Neural cell (in vitro differentiated cells): Measurements from ENCODE around the gene TMEM266. TPM values are rescaled to one million over a fixed set of nuclear protein-coding genes. Genes with fewer than 3 reads are reported as not detected.

Experiments
- H2AFZ ChIP-seq: fragments of 200-600, 300-800 bp; sonication (generic), shearing (Covaris generic); 2 replicates; pipeline ENCODE4 v1.6.0; 2014; ENCODE audit warnings: low read depth, mild to moderate bottlenecking, antibody characterized with exemption, low read length, moderate library complexity
- H3F3A ChIP-seq: fragments of 200-600 bp; shearing (Covaris generic); 2 replicates; pipeline ENCODE4 v1.6.1; 2016; ENCODE audit warnings: mild to moderate bottlenecking, moderate library complexity, mixed read lengths, antibody characterized with exemption, low read length; ENCODE audit not compliant: insufficient read depth, poor library complexity, severe bottlenecking
- H3K27ac ChIP-seq: fragments of 200-600, 300-800 bp; sonication (generic), shearing (Covaris generic); 2 replicates; pipeline ENCODE4 v1.5.1; 2014; ENCODE audit warnings: mild to moderate bottlenecking, low read length, moderate library complexity
- H3K27me3 ChIP-seq: fragments of 300-800, 200-600 bp; sonication (generic), shearing (Covaris generic); 2 replicates; pipeline ENCODE4 v1.6.0; 2014; ENCODE audit warnings: mild to moderate bottlenecking, low read depth, low read length, moderate library complexity; ENCODE audit not compliant: insufficient read depth
- H3K36me3 ChIP-seq: fragments of 300-800, 200-600 bp; sonication (generic), shearing (Covaris generic); 2 replicates; pipeline ENCODE4 v1.5.1; 2014; ENCODE audit warnings: mild to moderate bottlenecking, antibody characterized with exemption, low read length, moderate library complexity; ENCODE audit not compliant: insufficient read depth
- H3K4me2 ChIP-seq: fragments of 300-800, 200-600 bp; sonication (generic), shearing (Covaris generic); 2 replicates; pipeline ENCODE4 v1.6.0; 2014; ENCODE audit warnings: mild to moderate bottlenecking, low read length
- H3K4me3 ChIP-seq: fragments of 300-800, 200-600 bp; sonication (generic), shearing (Covaris generic); 2 replicates; pipeline ENCODE4 v1.5.1; 2014; ENCODE audit warnings: mild to moderate bottlenecking, low read length, moderate library complexity
- H3K79me2 ChIP-seq: fragments of 200-600 bp; shearing (Covaris generic); replicated peaks from 2 replicates; pipeline ENCODE4 v1.6.0; 2014; ENCODE audit warnings: mild to moderate bottlenecking, low read length, moderate library complexity; ENCODE audit not compliant: insufficient read depth
- H3K9ac ChIP-seq: fragments of 300-800, 200-600 bp; sonication (generic), shearing (Covaris generic); 2 replicates; pipeline ENCODE4 v1.6.1; 2016; ENCODE audit warnings: mild to moderate bottlenecking, low read length, mixed read lengths
- H3K9me2 ChIP-seq: fragments of 200-600 bp; shearing (Covaris generic); 2 replicates; pipeline ENCODE4 v1.6.1; 2016; ENCODE audit warnings: mild to moderate bottlenecking, low read length, mixed read lengths; ENCODE audit not compliant: insufficient read depth
- H3K9me3 ChIP-seq: fragments of 200-600, 300-800 bp; sonication (generic), shearing (Covaris generic); 2 replicates; pipeline ENCODE4 v1.6.1; 2016; ENCODE audit warnings: mild to moderate bottlenecking, mixed run types, low read length, moderate library complexity, mixed read lengths
- H4K20me1 ChIP-seq: fragments of 200-600 bp; shearing (Covaris generic); 2 replicates; pipeline ENCODE4 v1.6.1; 2016; ENCODE audit warnings: mild to moderate bottlenecking, mixed run types; ENCODE audit not compliant: insufficient read depth
- CTCF ChIP-seq: fragments of 450-650 bp; IDR thresholded peaks from 2 replicates; pipeline ENCODE4 v1.5.1; 2014; ENCODE audit warnings: antibody characterized with exemption, mild to moderate bottlenecking, moderate library complexity; ENCODE audit not compliant: poor library complexity, severe bottlenecking
- EP300 ChIP-seq: fragments of 450-650 bp; conservative IDR thresholded peaks from 2 replicates; pipeline ENCODE4 v1.6.1; 2014; ENCODE audit warnings: antibody characterized with exemption, mild to moderate bottlenecking, moderate library complexity; ENCODE audit not compliant: poor library complexity, severe bottlenecking
- EZH2 ChIP-seq: fragments of 200-600, 300-800 bp; shearing (Covaris generic), sonication (generic); IDR thresholded peaks from 2 replicates; pipeline ENCODE4 v1.6.1; 2014; ENCODE audit warnings: antibody characterized with exemption, low read length, borderline replicate concordance, mild to moderate bottlenecking; ENCODE audit not compliant: insufficient read depth, poor library complexity, severe bottlenecking
- MXI1 ChIP-seq: fragments of 450-650 bp; conservative IDR thresholded peaks from 2 replicates; pipeline ENCODE4 v1.6.1; 2014; ENCODE audit warnings: antibody characterized with exemption, mild to moderate bottlenecking; ENCODE audit not compliant: poor library complexity, severe bottlenecking
- POLR2AphosphoS5 ChIP-seq: IDR thresholded peaks from 2 replicates; pipeline ENCODE4 v1.6.1; 2012
- RAD21 ChIP-seq: fragments of 450-650 bp; conservative IDR thresholded peaks from 2 replicates; pipeline ENCODE4 v1.6.1; 2014; ENCODE audit warnings: antibody characterized with exemption, mild to moderate bottlenecking, moderate library complexity
- REST ChIP-seq: IDR thresholded peaks from 2 replicates; pipeline ENCODE4 v1.6.1; 2012; ENCODE audit warnings: borderline replicate concordance
- SMC3 ChIP-seq: fragments of 450-650 bp; conservative IDR thresholded peaks from 2 replicates; pipeline ENCODE4 v1.6.1; 2014; ENCODE audit warnings: antibody characterized with exemption, mild to moderate bottlenecking, moderate library complexity; ENCODE audit not compliant: poor library complexity
- TAF1 ChIP-seq: IDR thresholded peaks from 2 replicates; pipeline ENCODE4 v1.6.1; 2012; ENCODE audit warnings: low read depth
- polyA plus RNA-seq: library from polyadenylated mRNA; depleted of rRNA; stranded (reverse); fragments of >200 nt; gene quantifications from 2 replicates; pipeline ENCODE4 v1.2.3, GENCODE V29; 2014

The TMEM266 gene
- polyA plus RNA-seq, 1 donor from 2014 or later: 17.6 TPM

GRCh38 chr15:76198456-76199105 lies 138.8 kb downstream of the TMEM266 start:
- Histone ChIP-seq H3K4me3 (no peak overlapping the region), H3F3A (no peaks in the 10 kb centered on the region), H3K27me3 (no peaks in the 10 kb centered on the region), H3K9me2 (no peaks in the 10 kb centered on the region), H3K79me2 (no peaks in the 10 kb centered on the region), H4K20me1 (no peaks in the 10 kb centered on the region), H3K27ac (no peak overlapping the region), H3K4me2 (no peak overlapping the region), H2AFZ (no peak overlapping the region), H3K9me3 (no peaks in the 10 kb centered on the region), H3K9ac (no peak overlapping the region), H3K36me3 (no peaks in the 10 kb centered on the region)
- TF ChIP-seq REST: no peak
- TF ChIP-seq MXI1: no peak
- TF ChIP-seq EZH2: no peak
- no peak for TF ChIP-seq POLR2AphosphoS5
- no peak for TF ChIP-seq CTCF
- TF ChIP-seq RAD21: no peak
- no peak for TF ChIP-seq SMC3
- no peak for TF ChIP-seq EP300
- TF ChIP-seq TAF1: no peak

GRCh38 chr15:76199106-76200082 lies 139.6 kb downstream of the TMEM266 start:
- no peak overlapping the region for H2AFZ ChIP-seq
- H3K27me3 ChIP-seq: no peaks in the 10 kb centered on the region
- no peaks in the 10 kb centered on the region for H3K36me3 ChIP-seq
- H3K4me3 ChIP-seq: no peak overlapping the region
- no peak overlapping the region for H3K9ac ChIP-seq
- H3K79me2 ChIP-seq: no peaks in the 10 kb centered on the region
- H3K9me2 ChIP-seq: no peaks in the 10 kb centered on the region
- no peaks in the 10 kb centered on the region for H4K20me1 ChIP-seq
- no peak overlapping the region for H3K4me2 ChIP-seq
- no peak overlapping the region for H3K27ac ChIP-seq
- TF ChIP-seq TAF1 (no peak), EP300 (no peak), RAD21 (no peak), CTCF (no peak), SMC3 (no peak), POLR2AphosphoS5 (no peak), EZH2 (no peak), MXI1 (no peak), REST (no peak)
- H3F3A ChIP-seq: no peaks in the 10 kb centered on the region
- no peaks in the 10 kb centered on the region for H3K9me3 ChIP-seq
